22Rv1 (cell line): Measurements from ENCODE around the gene DNAI2.

Experiments
- H3K27ac ChIP-seq: fragments of 450-650 bp; 2 replicates; pipeline ENCODE4 v1.5.1; 2017
- ZFX ChIP-seq: fragments of 450-650 bp; IDR thresholded peaks from 2 replicates; pipeline ENCODE4 v1.6.1; 2017; ENCODE audit warnings: antibody characterized with exemption, borderline replicate concordance
- TF ChIP-seq, protein P1 (sequence below): fragments of 450-650 bp; IDR thresholded peaks from 2 replicates; pipeline ENCODE4 v1.5.1; 2017; ENCODE audit warnings: mild to moderate bottlenecking

Gene DNAI2

DNA sequence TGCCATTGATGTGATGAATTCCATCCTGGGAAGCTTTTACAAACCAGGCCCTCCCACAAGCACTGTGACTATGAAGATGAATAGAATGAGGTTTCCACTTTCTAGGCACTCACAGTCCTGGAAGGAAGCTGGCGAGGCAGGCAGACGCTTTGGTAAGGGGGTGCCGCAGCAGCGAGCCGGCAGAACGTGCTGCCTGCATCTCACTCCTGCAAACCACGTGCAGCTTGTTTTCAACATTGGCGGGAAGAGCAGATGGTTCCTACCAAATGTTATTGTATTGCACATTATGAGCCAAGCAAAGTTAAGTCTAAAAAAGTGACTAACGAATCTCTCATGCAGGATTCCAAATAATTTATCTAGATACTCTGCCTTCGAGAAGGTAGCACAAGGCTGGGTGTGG is 3.7 kb upstream of the DNAI2 start:
- H3K27ac ChIP-seq = no peak overlapping the region
- TF ChIP-seq, protein P1, sequence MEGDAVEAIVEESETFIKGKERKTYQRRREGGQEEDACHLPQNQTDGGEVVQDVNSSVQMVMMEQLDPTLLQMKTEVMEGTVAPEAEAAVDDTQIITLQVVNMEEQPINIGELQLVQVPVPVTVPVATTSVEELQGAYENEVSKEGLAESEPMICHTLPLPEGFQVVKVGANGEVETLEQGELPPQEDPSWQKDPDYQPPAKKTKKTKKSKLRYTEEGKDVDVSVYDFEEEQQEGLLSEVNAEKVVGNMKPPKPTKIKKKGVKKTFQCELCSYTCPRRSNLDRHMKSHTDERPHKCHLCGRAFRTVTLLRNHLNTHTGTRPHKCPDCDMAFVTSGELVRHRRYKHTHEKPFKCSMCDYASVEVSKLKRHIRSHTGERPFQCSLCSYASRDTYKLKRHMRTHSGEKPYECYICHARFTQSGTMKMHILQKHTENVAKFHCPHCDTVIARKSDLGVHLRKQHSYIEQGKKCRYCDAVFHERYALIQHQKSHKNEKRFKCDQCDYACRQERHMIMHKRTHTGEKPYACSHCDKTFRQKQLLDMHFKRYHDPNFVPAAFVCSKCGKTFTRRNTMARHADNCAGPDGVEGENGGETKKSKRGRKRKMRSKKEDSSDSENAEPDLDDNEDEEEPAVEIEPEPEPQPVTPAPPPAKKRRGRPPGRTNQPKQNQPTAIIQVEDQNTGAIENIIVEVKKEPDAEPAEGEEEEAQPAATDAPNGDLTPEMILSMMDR = no peak
- no peak for TF ChIP-seq ZFX

DNA sequence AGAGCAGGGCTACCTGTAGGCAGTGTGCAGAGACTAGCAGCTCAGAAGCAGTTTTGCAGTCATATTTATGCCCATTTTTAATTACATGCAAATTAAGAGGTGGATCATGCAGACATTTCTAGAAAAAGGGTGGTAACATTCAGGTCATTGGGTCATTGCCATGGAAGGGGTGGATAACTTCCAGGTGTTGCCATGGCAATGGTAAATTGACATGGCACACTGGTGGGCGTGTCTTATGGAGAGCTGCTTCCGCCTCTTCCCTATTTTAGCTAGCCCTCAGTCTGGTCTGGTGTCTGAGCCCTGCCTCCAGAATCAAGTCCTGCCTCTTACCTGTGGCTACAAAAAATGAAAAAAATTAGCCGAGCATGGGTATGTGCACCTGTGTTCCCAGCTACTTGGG is 2.8 kb upstream of the DNAI2 start:
- no peak overlapping the region for H3K27ac ChIP-seq
- TF ChIP-seq, protein P1 = no peak
- TF ChIP-seq ZFX = no peak

DNA sequence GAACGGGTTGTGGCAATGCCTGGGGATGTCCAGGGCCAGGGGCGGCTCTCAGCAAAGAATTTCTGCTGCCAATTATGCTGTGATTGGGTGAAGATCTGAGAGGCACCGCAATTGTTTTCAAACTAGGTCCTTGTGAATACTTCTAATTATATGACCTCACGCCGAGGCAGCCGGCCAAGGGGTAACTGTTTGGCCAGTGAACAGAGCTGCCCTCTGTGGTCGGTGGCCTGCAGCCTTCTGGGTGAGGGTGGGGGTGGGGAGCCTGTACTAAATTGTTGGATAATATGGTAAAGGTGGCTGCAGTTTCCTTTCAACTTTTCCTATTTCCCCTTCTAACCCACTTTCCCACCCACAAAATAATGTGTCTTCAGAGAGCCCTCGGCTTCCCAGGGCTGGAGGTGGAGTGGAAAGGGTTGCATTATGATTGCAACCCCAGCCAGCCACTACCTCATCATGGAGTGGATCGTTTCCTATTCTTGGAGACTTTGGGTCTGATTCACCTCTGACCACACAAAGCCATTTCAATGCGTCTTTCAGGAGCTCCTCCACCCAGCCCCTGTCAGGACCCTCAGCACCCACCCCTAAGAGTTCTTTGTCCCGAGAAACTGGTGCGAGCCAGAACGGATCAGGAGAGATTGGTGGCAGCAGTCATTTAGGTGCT is 2.0 kb upstream of the DNAI2 start:
- H3K27ac ChIP-seq = no peak overlapping the region
- TF ChIP-seq, protein P1 = no peak
- TF ChIP-seq ZFX = no peak

DNA sequence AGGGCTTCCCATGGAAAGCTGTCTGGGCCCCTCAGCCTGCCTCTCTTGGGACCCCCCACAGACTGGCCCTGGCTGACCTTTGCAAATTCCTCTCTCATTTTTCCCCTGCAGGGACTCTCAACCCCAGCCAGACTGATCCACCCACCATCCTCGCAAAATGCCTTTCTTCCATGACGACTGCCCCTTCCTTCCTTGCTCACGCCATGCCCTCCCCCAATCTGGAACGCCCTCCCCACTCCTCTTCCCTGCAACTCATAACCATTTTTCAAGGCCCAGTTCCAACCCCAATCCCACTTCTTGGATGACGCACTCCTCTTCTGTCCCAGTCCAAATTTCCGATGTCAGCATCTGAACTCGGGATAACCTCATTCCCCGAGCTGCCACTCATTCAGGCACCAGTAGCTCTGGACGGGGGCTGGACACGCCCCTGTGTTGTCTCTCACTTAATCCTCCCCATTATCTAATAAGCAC is 1.3 kb upstream of the DNAI2 start:
- TF ChIP-seq ZFX = no peak
- TF ChIP-seq, protein P1 = no peak

DNA sequence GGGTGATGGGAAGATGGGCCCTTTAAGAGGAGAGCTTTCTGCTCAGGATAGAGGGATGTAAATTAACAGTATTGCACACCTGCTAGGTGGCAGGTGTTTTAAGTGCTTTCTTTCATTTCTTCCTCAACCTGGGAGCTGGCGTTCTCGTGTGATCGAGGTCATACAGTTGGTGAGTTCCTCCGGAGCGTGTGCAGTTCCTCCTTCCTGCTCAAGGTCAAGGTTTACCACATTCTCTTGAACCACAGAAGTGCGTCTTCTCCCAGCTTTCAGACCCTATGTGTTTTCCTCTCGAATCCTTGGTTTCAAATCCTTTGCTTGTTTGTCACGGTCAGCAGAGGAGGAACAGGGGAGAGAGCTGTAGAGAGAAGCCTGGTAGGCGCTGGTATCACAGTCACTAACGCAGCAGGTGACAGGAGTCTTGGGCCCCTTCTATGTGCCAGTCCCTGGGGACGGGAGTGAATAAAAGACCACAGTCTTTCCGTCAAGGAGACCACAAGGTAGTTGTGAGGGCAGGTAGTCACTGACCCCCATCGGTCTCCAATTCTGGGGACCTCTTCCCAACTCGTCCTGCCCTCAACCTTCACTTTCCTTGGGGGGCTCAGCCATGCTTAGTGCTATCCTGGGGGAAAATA is 791 bp downstream of the DNAI2 start:
- H3K27ac ChIP-seq = no peak overlapping the region
- TF ChIP-seq ZFX = no peak
- TF ChIP-seq, protein P1 = no peak

More for the DNA sequence above, 1.3 kb upstream of the DNAI2 start:
- H3K27ac ChIP-seq = no peak overlapping the region

DNA sequence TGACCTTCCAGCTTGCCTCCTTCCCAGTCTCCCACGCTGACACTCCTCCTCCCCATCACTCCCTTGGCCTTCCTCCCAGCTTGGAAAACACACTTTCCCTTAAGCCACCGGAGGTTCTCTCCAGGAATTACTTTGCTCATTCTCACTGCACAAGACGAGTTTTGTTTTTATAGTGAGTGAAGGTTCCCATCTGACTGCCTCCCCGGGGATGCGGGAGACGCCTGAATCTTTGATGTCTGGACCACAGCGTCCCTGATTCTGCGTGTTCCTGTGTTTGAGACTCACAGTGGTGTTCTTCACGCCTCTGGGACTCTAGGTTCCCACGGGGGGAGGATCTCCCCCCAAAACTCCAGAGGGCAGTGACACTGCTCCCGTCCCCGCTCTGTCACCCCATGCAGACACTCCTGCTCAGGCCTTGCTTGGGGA is 2.0 kb downstream of the DNAI2 start:
- H3K27ac ChIP-seq = no peak overlapping the region
- no peak for TF ChIP-seq ZFX
- TF ChIP-seq, protein P1 = no peak

DNA sequence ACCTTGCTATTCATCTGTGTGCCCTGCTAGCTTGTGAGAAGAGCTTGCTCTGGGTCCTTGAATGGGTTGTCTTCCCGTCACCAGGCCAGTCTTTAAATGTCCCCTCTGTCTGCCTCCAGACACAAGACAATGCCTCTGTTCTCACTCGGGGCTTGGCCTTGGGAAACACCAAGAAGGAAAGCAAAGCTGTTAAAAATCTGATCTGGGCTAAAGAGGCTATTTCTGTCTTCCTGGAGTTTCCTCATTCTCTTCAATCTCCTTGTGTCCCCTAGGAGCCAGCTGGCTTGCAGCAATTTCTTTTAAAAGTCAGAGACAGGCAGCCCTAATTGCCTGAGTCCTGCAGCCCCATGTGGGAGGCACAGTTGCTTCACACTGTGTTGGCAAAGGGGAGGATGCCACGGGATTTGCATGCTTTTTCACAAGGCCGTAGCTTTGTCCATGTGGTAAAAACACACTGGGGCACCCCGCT is 2.5 kb downstream of the DNAI2 start:
- no peak overlapping the region for H3K27ac ChIP-seq
- no peak for TF ChIP-seq ZFX
- TF ChIP-seq, protein P1 = no peak
